Effector memory CD4-positive, alpha-beta T cell (primary cell): ENCODE measurements around the gene MYOM3.

Experiments used
- DNase-seq, 3 donors: peaks; one replicate each; pipeline ENCODE4 v3.0.0-alpha.2; 2020
- H3K27ac ChIP-seq: 2 replicates; pipeline ENCODE4 v1.7.0; 2013; ENCODE audit warnings: mild to moderate bottlenecking, low read length, moderate library complexity; ENCODE audit not compliant: insufficient read depth, poor library complexity, severe bottlenecking
- H3K27me3 ChIP-seq: replicated peaks from 2 replicates; pipeline ENCODE4 v1.7.0; 2013; ENCODE audit warnings: mild to moderate bottlenecking, low read length; ENCODE audit not compliant: insufficient read depth, control insufficient read depth, poor library complexity, severe bottlenecking
- H3K36me3 ChIP-seq: 2 replicates; pipeline ENCODE4 v1.7.0; 2013; ENCODE audit warnings: mild to moderate bottlenecking, low read length, moderate library complexity; ENCODE audit not compliant: control insufficient read depth, insufficient read depth
- H3K4me1 ChIP-seq: 2 replicates; pipeline ENCODE4 v1.7.0; 2013; ENCODE audit warnings: low read length, mild to moderate bottlenecking; ENCODE audit not compliant: control insufficient read depth, insufficient read depth, poor library complexity, severe bottlenecking
- H3K4me3 ChIP-seq: 2 replicates; pipeline ENCODE4 v1.7.0; 2013; ENCODE audit warnings: low read length, low read depth, mild to moderate bottlenecking; ENCODE audit not compliant: insufficient read depth, poor library complexity, severe bottlenecking
- H3K9me3 ChIP-seq: 2 replicates; pipeline ENCODE4 v1.7.0; 2013; ENCODE audit warnings: mild to moderate bottlenecking, low read length, moderate library complexity; ENCODE audit not compliant: control insufficient read depth

The MYOM3 gene

GRCh38 chr1:24125456-24125855 lies 13.5 kb upstream of the MYOM3 start:
- DNase-seq = no peak
- no peaks in the 10 kb centered on the region for H3K4me1 ChIP-seq
- no peak overlapping the region for H3K27ac ChIP-seq
- H3K9me3 ChIP-seq = peaks cover 5% of the 10 kb centered on the region
- no peaks in the 10 kb centered on the region for H3K27me3 ChIP-seq
- H3K36me3 ChIP-seq = no peaks in the 10 kb centered on the region
- H3K4me3 ChIP-seq = no peak overlapping the region

- no peak for DNase-seq
- Histone ChIP-seq H3K27ac (no peak overlapping the region), H3K9me3 (peaks cover 1% of the 10 kb centered on the region), H3K27me3 (no peaks in the 10 kb centered on the region), H3K36me3 (no peaks in the 10 kb centered on the region), H3K4me3 (no peak overlapping the region), H3K4me1 (no peaks in the 10 kb centered on the region)
These were observed 13.0 kb upstream of the MYOM3 start for GRCh38 chr1:24124980-24125379.

GRCh38 chr1:24123611-24124010 lies 11.7 kb upstream of the MYOM3 start:
- Histone ChIP-seq H3K27ac (no peak overlapping the region), H3K4me3 (no peak overlapping the region), H3K9me3 (no peaks in the 10 kb centered on the region), H3K27me3 (no peaks in the 10 kb centered on the region), H3K36me3 (no peaks in the 10 kb centered on the region), H3K4me1 (no peaks in the 10 kb centered on the region)
- no peak for DNase-seq

- no peak overlapping the region for H3K27ac ChIP-seq
- H3K9me3 ChIP-seq = no peaks in the 10 kb centered on the region
- no peak for DNase-seq
- no peak overlapping the region for H3K4me3 ChIP-seq
- H3K27me3 ChIP-seq = no peaks in the 10 kb centered on the region
- no peaks in the 10 kb centered on the region for H3K36me3 ChIP-seq
- H3K4me1 ChIP-seq = no peaks in the 10 kb centered on the region
These were observed 10.8 kb upstream of the MYOM3 start for GRCh38 chr1:24122776-24123175.

DNA sequence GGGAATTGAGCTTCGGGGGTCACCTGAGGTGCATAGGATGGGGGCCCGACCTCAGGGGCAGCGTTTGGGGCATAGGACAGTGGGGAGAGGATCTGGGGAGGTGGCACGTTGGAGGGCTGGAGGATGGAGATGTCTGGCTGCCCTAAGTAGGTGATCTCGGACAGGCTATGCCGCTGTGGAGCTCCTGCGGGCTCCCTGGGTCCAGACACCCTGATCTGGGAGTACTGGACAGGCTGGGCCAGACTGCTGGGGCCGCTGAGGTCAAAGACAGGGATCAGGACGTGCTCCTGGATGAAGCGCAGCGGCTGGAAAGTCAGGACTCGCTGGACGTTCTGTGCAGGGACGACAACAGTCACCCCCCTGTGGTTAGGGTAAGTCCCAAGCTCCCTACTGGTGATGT lies 9.5 kb upstream of the MYOM3 start:
- Histone ChIP-seq H3K27ac (no peak overlapping the region), H3K4me1 (no peaks in the 10 kb centered on the region), H3K4me3 (no peak overlapping the region), H3K9me3 (no peaks in the 10 kb centered on the region), H3K36me3 (no peaks in the 10 kb centered on the region), H3K27me3 (no peaks in the 10 kb centered on the region)
- DNase-seq = no peak

DNA sequence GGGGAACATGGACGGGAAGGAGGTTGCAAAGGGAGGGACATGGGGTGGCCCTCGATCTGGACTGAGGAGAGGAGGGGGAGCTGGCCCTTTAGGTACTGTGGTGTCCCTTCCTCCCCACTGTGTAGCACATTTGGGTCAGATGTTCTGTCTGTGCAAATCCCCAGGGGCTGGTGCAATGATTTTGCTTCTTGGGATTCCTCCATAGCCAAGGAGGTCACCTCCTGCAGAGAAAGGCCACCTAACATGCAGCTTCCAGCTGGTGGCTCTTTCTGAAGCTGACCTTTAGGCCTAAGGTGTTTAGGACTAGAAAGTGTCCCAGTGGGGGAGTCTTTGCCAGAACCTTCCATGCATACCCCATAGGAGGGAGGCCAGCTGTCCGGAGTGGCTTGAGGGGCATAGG lies 9.0 kb upstream of the MYOM3 start:
- Histone ChIP-seq H3K27ac (no peak overlapping the region), H3K9me3 (no peaks in the 10 kb centered on the region), H3K4me1 (no peaks in the 10 kb centered on the region), H3K4me3 (no peak overlapping the region), H3K36me3 (no peaks in the 10 kb centered on the region), H3K27me3 (no peaks in the 10 kb centered on the region)
- no peak for DNase-seq

GRCh38 chr1:24119859-24120756 lies 8.2 kb upstream of the MYOM3 start:
- H3K27ac ChIP-seq = no peak overlapping the region
- no peak for DNase-seq
- H3K27me3 ChIP-seq = no peaks in the 10 kb centered on the region
- H3K4me1 ChIP-seq = no peaks in the 10 kb centered on the region
- H3K36me3 ChIP-seq = no peaks in the 10 kb centered on the region
- no peak overlapping the region for H3K4me3 ChIP-seq
- H3K9me3 ChIP-seq = no peaks in the 10 kb centered on the region

DNA sequence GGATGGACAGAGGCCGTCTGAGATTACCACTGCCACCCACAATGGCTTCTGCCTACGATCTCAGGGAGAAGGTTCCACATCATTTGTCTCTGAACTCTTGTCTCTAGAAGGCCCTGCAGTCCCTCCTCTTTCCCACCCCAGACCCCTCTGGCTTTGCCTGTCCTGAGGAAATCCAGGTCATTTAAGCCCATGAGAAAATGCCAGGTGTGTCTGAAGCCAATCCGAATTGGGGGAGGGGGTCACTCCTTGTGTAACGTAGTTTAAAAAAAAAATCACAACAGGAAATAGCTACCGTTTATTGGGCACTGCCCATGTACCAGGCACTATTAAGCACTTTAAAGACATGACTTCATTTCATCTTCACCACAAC lies 7.5 kb upstream of the MYOM3 start:
- Histone ChIP-seq H3K4me3 (no peak overlapping the region), H3K27ac (no peak overlapping the region), H3K9me3 (no peaks in the 10 kb centered on the region), H3K27me3 (no peaks in the 10 kb centered on the region), H3K36me3 (no peaks in the 10 kb centered on the region), H3K4me1 (no peaks in the 10 kb centered on the region)
- DNase-seq = no peak

DNA sequence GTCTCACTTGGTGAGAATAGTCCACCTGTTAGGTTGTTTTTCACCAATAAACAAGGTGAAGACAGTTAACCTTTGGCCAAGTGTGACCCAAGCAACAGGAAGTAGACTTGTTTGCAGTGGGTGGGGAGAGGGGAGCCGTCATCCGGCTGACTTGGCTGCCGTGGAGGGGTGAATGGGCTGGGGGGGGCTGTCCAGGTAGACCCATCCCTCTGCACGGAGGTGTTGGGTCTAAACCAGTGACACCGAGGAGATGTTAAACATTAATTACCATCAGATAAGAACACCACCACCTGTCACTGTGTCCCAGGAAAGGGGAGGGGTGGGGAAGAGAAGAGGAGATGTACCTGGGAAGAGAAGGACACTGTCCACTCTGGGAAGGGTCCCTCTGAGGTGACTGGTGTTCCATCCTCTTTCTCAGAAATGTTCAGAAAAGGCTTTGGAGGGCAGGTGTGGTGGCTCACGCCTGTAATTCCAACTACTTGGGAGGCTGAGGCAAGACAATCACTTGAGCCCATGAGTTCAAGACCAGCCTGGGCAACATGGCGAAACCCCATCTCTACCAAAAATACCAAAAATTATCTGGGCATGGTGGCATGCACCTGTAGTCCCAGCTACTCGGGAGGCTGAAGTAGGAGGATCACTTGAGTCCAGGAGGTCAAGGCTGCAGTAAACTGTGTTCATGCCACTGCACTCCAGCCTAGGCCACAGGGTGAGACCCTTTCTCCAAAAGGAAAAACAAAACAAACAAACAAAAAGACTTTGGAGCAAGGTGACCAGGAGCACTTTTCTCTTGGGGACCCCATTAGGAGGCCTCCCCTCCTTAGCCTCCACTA lies 6.7 kb upstream of the MYOM3 start:
- no peaks in the 10 kb centered on the region for H3K27me3 ChIP-seq
- no peak overlapping the region for H3K27ac ChIP-seq
- no peak for DNase-seq

More for the DNA sequence above, 6.7 kb upstream of the MYOM3 start:
- Histone ChIP-seq H3K9me3 (no peaks in the 10 kb centered on the region), H3K4me1 (no peaks in the 10 kb centered on the region), H3K4me3 (no peak overlapping the region), H3K36me3 (no peaks in the 10 kb centered on the region)
